Panc1 (cell line): ENCODE results near the gene NKX2-1. TPM values are rescaled to one million over a fixed set of nuclear protein-coding genes. Genes with fewer than 3 reads are reported as not detected.

Source experiments
- ATAC-seq: fragments of 200-7000 bp; cut with Tn5 transposase; 2 replicates; pipeline ENCODE4 v1.9.1; 2020; ENCODE audit warnings: mild to moderate bottlenecking, moderate library complexity
- BruUV-seq: library from RNA; stranded (reverse); fragments of 400-500 nt; replicated peaks from 2 replicates; lab custom pipeline; 2021; lab: Mats Ljungman, UMichigan
- CTCF ChIA-PET: fragments of 300-600 bp; sonication (Branson Sonifier 250); formaldehyde crosslinking; loops from one replicate; lab custom pipeline; 2022; ENCODE audit warnings: antibody characterized with exemption; lab: Charles Lee
- POLR2A ChIA-PET: fragments of 300-600 bp; sonication (Branson Sonifier 250); formaldehyde crosslinking; loops from one replicate; lab custom pipeline; 2022; ENCODE audit warnings: antibody characterized with exemption; lab: Charles Lee
- DNase-seq: peaks from one replicate; pipeline ENCODE4 v3.0.0-alpha.2; 2010; ENCODE audit warnings: low read depth, low spot score
- H3K27ac ChIP-seq: 2 replicates; pipeline ENCODE4 v1.5.1; 2011; ENCODE audit warnings: mild to moderate bottlenecking, low read length, inconsistent platforms
- H3K27me3 ChIP-seq: fragments of 200-500 bp; sonication (Bioruptor generic); 2 replicates; pipeline ENCODE4 v1.6.0; 2014; ENCODE audit warnings: low read length, inconsistent platforms; ENCODE audit not compliant: control insufficient read depth, insufficient read depth
- H3K36me3 ChIP-seq: fragments of 200-500 bp; sonication (Bioruptor generic); 2 replicates; pipeline ENCODE4 v1.5.1; 2014; ENCODE audit warnings: inconsistent platforms, mild to moderate bottlenecking, low read length, moderate library complexity; ENCODE audit not compliant: control insufficient read depth, insufficient read depth
- H3K4me1 ChIP-seq: 2 replicates; pipeline ENCODE4 v1.5.1; 2011; ENCODE audit warnings: inconsistent platforms, mild to moderate bottlenecking, low read length, moderate library complexity; ENCODE audit not compliant: control insufficient read depth, insufficient read depth
- H3K4me3 ChIP-seq, 2 experiments: 2 replicates each; pipeline ENCODE4 v1.5.1; 2011 to 2012; ENCODE audit warnings: low read depth in 2 of 2, low read length in 2 of 2, mild to moderate bottlenecking in 2 of 2, inconsistent platforms in 1 of 2, moderate library complexity in 1 of 2
- H3K9me3 ChIP-seq: fragments of 200-500 bp; sonication (Bioruptor generic); 2 replicates; pipeline ENCODE4 v1.5.1; 2014; ENCODE audit warnings: low read depth, mild to moderate bottlenecking, inconsistent platforms, low read length, moderate library complexity; ENCODE audit not compliant: control insufficient read depth, insufficient read depth
- POLR2AphosphoS5 ChIP-seq: IDR thresholded peaks from 2 replicates; pipeline ENCODE4 v1.6.1; 2012; ENCODE audit warnings: mild to moderate bottlenecking, low read depth, low read length, moderate library complexity
- SIN3A ChIP-seq: IDR thresholded peaks from 2 replicates; pipeline ENCODE4 v1.6.1; 2012; ENCODE audit warnings: low read depth, mild to moderate bottlenecking, low read length, moderate library complexity, borderline replicate concordance; ENCODE audit not compliant: insufficient read depth
- TCF7L2 ChIP-seq: IDR thresholded peaks from 2 replicates; pipeline ENCODE4 v1.6.1; 2011; ENCODE audit warnings: mild to moderate bottlenecking, low read depth, low read length, inconsistent platforms
- in situ Hi-C: cut with HindIII; loops from 2 replicates; pipeline ENCODE4 v1.10.0; 2016; ENCODE audit warnings: low sequenced_read_pairs, low pct_unique_long_range_greater_than_20kb
- intact Hi-C: fragments of 100-400 bp; cut with micrococcal nuclease; formaldehyde crosslinking; loops from one replicate; pipeline ENCODE4 v1.10.0; 2022; ENCODE audit not compliant: unreplicated experiment
- total RNA-seq: library from RNA; stranded (reverse); gene quantifications from one replicate; pipeline ENCODE4 v1.2.1, GENCODE V29; 2021; ENCODE audit not compliant: unreplicated experiment
- TF ChIP-seq, protein P1 (sequence below): fragments of 450-650 bp; IDR thresholded peaks from 2 replicates; pipeline ENCODE4 v1.5.1; 2017; ENCODE audit warnings: mild to moderate bottlenecking
- TF ChIP-seq, protein P2 (sequence below), 2 experiments: IDR thresholded peaks; 2 replicates each; pipeline ENCODE4 v1.6.1; 2011 to 2012; ENCODE audit warnings: low read depth in 2 of 2, control low read depth in 1 of 2, low read length in 1 of 2, mild to moderate bottlenecking in 1 of 2, moderate library complexity in 1 of 2; ENCODE audit not compliant: insufficient read depth in 1 of 2

The NKX2-1 gene
- total RNA-seq, 1 experiment from 2014 or later = 0.13 TPM

DNA sequence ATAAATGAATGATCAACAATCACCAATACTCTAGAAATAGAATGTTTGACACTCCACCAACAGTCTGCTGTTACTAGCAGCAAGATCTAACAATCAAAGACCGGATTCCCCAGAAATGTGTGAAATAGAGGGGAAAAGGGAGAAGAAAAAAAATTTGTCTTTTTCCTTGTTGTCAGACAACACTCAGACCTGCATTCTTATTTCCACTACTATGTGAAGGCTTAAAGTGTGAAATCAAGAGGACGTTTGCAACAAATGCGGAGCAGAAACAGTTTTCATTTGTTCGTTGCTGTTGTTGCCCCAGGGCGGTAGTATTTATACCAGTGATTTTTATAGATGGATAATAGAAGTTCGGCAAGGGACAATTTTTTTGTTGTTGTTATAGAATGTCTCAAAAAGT is 9.2 kb downstream of the NKX2-1 start:
- TF ChIP-seq POLR2AphosphoS5 (no peak), TCF7L2 (no peak), SIN3A (no peak)
- TF ChIP-seq, protein P1, sequence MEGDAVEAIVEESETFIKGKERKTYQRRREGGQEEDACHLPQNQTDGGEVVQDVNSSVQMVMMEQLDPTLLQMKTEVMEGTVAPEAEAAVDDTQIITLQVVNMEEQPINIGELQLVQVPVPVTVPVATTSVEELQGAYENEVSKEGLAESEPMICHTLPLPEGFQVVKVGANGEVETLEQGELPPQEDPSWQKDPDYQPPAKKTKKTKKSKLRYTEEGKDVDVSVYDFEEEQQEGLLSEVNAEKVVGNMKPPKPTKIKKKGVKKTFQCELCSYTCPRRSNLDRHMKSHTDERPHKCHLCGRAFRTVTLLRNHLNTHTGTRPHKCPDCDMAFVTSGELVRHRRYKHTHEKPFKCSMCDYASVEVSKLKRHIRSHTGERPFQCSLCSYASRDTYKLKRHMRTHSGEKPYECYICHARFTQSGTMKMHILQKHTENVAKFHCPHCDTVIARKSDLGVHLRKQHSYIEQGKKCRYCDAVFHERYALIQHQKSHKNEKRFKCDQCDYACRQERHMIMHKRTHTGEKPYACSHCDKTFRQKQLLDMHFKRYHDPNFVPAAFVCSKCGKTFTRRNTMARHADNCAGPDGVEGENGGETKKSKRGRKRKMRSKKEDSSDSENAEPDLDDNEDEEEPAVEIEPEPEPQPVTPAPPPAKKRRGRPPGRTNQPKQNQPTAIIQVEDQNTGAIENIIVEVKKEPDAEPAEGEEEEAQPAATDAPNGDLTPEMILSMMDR = no peak
- TF ChIP-seq, protein P2, sequence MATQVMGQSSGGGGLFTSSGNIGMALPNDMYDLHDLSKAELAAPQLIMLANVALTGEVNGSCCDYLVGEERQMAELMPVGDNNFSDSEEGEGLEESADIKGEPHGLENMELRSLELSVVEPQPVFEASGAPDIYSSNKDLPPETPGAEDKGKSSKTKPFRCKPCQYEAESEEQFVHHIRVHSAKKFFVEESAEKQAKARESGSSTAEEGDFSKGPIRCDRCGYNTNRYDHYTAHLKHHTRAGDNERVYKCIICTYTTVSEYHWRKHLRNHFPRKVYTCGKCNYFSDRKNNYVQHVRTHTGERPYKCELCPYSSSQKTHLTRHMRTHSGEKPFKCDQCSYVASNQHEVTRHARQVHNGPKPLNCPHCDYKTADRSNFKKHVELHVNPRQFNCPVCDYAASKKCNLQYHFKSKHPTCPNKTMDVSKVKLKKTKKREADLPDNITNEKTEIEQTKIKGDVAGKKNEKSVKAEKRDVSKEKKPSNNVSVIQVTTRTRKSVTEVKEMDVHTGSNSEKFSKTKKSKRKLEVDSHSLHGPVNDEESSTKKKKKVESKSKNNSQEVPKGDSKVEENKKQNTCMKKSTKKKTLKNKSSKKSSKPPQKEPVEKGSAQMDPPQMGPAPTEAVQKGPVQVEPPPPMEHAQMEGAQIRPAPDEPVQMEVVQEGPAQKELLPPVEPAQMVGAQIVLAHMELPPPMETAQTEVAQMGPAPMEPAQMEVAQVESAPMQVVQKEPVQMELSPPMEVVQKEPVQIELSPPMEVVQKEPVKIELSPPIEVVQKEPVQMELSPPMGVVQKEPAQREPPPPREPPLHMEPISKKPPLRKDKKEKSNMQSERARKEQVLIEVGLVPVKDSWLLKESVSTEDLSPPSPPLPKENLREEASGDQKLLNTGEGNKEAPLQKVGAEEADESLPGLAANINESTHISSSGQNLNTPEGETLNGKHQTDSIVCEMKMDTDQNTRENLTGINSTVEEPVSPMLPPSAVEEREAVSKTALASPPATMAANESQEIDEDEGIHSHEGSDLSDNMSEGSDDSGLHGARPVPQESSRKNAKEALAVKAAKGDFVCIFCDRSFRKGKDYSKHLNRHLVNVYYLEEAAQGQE (IDR thresholded peaks at IDR 0.05; ENCODE audit: insufficient read depth in 1 of 2, low read depth in 2 of 2, low read length in 1 of 2) = no peak
- intact Hi-C loops = no loop called here
- BruUV-seq = no TSS peak

DNA sequence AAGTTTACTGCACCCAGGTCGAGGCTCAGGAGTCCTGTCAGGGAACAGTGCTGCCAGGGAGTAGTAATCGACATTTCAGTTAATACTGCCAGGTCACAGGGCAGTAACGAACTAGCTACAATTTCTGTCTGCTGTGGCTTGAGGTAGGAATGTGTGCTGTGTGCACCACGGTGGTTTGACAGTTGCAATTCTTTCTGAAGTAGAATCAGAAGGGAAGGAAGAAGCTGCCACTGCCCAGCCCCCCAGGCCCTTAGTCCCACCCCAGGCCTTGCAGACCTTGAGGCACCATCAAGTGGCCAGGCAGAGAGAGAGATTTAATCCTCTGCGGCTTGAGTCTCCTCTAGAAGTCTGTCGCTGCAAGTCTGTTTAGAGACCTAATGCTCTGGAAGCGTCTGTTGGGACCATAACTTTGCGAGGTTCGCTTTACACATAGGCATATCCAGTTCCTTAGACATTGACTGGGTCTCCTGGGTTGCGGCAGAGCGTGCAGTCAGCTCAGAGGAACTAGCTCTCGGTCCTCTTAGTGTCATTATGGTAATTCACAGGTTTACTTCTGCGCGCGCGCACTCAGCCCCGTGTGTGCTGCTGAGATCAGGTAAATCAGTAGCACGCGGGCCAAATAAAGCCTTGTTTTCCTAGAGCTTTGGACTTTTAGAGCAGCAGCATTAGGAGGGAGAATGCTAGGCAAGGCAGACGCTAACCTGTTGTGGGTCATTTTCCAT is 9.8 kb downstream of the NKX2-1 start:
- no peak overlapping the region for H3K27ac ChIP-seq
- no peaks in the 10 kb centered on the region for H3K4me1 ChIP-seq
- in situ Hi-C loops = no loop called here
- no peak overlapping the region for H3K4me3 ChIP-seq
- no peaks in the 10 kb centered on the region for H3K36me3 ChIP-seq
- ATAC-seq = no peak
- ChIA-PET CTCF (no interaction called here), POLR2A (no interaction called here)
- BruUV-seq = no TSS peak
- TF ChIP-seq SIN3A (no peak), TCF7L2 (no peak), POLR2AphosphoS5 (no peak)
- TF ChIP-seq, protein P1 = no peak
- TF ChIP-seq, protein P2 (IDR thresholded peaks at IDR 0.05; ENCODE audit: insufficient read depth in 1 of 2, low read depth in 2 of 2, low read length in 1 of 2) = no peak
- no peaks in the 10 kb centered on the region for H3K9me3 ChIP-seq
- no peak for DNase-seq
- intact Hi-C loops = no loop called here
- H3K27me3 ChIP-seq = peaks cover 7% of the 10 kb centered on the region

More for the DNA sequence above, 9.2 kb downstream of the NKX2-1 start:
- H3K36me3 ChIP-seq = no peaks in the 10 kb centered on the region
- in situ Hi-C loops = no loop called here
- H3K4me3 ChIP-seq = no peak overlapping the region
- ATAC-seq (no peak), DNase-seq (no peak)
- no peaks in the 10 kb centered on the region for H3K9me3 ChIP-seq
- peaks cover 7% of the 10 kb centered on the region for H3K27me3 ChIP-seq
- ChIA-PET POLR2A (no interaction called here), CTCF (no interaction called here)
- H3K4me1 ChIP-seq = no peaks in the 10 kb centered on the region
- H3K27ac ChIP-seq = no peak overlapping the region
